GM23338 (cell line): ENCODE data around the gene PTPRO. TPM values are rescaled to one million over a fixed set of nuclear protein-coding genes. Genes with fewer than 3 reads are reported as not detected.

Experiments
- EZH2 ChIP-seq: fragments of 200-600 bp; sonication (generic); IDR thresholded peaks from one replicate; pipeline ENCODE4 v1.8.0; 2017; ENCODE audit warnings: antibody characterized with exemption, mild to moderate bottlenecking, low read depth; ENCODE audit not compliant: unreplicated experiment
- polyA plus RNA-seq: library from polyadenylated mRNA; unstranded; fragments of >200 nt; fragmentation: Nextera tagmentation; extraction: Ambion mirVana; gene quantifications from 2 replicates; pipeline ENCODE4 v1.2.1, GENCODE V29; 2016
- total RNA-seq: library from RNA; depleted of rRNA; stranded (reverse); fragments of >200 nt; shearing (Covaris generic); gene quantifications from 2 replicates; pipeline ENCODE4 v1.2.3, GENCODE V29; 2014
- TF ChIP-seq, protein P1 (sequence below): fragments of 250-450 bp; sonication (Bioruptor Pico); IDR thresholded peaks from 2 replicates; pipeline ENCODE4 v1.5.0; 2020; ENCODE audit warnings: mild to moderate bottlenecking, moderate library complexity
- TF ChIP-seq, protein P2 (sequence below): IDR thresholded peaks from one replicate; pipeline ENCODE4 v1.6.1; 2018; ENCODE audit warnings: antibody characterized with exemption; ENCODE audit not compliant: unreplicated experiment
- TF ChIP-seq, protein P3 (sequence below), 2 experiments: fragments of 200-600 bp in 1 of 2; sonication (generic) in 1 of 2; conservative IDR thresholded peaks; 2 replicates each; pipeline versions ENCODE4 v1.5.1 to v1.6.1; 2016 to 2017; ENCODE audit warnings: antibody characterized with exemption in 2 of 2, low read depth in 2 of 2, mild to moderate bottlenecking in 2 of 2, moderate library complexity in 1 of 2

The PTPRO gene
- total and polyA plus RNA-seq, 2 experiments from 2014 or later: 1.4 to 1.5 TPM

DNA sequence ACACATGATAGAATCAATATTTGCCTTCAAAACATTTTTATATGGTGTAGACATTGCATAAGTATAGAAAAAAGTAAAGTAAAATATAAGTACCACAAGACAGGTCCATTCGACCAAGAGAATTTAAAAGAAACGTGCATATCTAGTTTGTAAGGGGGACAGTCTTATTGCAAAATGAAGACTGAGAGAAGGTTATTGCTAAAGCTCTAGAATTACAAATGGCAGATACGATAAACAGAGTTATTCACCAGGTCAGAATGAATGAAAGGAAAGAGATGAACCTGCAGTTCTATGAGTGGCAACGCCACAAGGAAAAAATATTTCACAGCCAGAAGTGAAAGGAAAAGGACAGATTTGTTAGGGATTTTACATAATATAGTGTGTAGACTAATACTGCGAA is 224.8 kb downstream of the PTPRO start (continued):
- TF ChIP-seq, protein P1, sequence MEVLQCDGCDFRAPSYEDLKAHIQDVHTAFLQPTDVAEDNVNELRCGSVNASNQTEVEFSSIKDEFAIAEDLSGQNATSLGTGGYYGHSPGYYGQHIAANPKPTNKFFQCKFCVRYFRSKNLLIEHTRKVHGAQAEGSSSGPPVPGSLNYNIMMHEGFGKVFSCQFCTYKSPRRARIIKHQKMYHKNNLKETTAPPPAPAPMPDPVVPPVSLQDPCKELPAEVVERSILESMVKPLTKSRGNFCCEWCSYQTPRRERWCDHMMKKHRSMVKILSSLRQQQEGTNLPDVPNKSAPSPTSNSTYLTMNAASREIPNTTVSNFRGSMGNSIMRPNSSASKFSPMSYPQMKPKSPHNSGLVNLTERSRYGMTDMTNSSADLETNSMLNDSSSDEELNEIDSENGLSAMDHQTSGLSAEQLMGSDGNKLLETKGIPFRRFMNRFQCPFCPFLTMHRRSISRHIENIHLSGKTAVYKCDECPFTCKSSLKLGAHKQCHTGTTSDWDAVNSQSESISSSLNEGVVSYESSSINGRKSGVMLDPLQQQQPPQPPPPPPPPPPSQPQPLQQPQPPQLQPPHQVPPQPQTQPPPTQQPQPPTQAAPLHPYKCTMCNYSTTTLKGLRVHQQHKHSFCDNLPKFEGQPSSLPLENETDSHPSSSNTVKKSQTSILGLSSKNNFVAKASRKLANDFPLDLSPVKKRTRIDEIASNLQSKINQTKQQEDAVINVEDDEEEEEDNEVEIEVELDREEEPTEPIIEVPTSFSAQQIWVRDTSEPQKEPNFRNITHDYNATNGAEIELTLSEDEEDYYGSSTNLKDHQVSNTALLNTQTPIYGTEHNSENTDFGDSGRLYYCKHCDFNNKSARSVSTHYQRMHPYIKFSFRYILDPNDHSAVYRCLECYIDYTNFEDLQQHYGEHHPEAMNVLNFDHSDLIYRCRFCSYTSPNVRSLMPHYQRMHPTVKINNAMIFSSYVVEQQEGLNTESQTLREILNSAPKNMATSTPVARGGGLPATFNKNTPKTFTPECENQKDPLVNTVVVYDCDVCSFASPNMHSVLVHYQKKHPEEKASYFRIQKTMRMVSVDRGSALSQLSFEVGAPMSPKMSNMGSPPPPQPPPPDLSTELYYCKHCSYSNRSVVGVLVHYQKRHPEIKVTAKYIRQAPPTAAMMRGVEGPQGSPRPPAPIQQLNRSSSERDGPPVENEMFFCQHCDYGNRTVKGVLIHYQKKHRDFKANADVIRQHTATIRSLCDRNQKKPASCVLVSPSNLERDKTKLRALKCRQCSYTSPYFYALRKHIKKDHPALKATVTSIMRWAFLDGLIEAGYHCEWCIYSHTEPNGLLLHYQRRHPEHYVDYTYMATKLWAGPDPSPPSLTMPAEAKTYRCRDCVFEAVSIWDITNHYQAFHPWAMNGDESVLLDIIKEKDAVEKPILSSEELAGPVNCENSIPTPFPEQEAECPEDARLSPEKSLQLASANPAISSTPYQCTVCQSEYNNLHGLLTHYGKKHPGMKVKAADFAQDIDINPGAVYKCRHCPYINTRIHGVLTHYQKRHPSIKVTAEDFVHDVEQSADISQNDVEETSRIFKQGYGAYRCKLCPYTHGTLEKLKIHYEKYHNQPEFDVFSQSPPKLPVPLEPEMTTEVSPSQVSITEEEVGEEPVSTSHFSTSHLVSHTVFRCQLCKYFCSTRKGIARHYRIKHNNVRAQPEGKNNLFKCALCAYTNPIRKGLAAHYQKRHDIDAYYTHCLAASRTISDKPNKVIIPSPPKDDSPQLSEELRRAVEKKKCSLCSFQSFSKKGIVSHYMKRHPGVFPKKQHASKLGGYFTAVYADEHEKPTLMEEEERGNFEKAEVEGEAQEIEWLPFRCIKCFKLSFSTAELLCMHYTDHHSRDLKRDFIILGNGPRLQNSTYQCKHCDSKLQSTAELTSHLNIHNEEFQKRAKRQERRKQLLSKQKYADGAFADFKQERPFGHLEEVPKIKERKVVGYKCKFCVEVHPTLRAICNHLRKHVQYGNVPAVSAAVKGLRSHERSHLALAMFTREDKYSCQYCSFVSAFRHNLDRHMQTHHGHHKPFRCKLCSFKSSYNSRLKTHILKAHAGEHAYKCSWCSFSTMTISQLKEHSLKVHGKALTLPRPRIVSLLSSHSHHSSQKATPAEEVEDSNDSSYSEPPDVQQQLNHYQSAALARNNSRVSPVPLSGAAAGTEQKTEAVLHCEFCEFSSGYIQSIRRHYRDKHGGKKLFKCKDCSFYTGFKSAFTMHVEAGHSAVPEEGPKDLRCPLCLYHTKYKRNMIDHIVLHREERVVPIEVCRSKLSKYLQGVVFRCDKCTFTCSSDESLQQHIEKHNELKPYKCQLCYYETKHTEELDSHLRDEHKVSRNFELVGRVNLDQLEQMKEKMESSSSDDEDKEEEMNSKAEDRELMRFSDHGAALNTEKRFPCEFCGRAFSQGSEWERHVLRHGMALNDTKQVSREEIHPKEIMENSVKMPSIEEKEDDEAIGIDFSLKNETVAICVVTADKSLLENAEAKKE (CRISPR knock-in tag): no peak
- TF ChIP-seq, protein P2, sequence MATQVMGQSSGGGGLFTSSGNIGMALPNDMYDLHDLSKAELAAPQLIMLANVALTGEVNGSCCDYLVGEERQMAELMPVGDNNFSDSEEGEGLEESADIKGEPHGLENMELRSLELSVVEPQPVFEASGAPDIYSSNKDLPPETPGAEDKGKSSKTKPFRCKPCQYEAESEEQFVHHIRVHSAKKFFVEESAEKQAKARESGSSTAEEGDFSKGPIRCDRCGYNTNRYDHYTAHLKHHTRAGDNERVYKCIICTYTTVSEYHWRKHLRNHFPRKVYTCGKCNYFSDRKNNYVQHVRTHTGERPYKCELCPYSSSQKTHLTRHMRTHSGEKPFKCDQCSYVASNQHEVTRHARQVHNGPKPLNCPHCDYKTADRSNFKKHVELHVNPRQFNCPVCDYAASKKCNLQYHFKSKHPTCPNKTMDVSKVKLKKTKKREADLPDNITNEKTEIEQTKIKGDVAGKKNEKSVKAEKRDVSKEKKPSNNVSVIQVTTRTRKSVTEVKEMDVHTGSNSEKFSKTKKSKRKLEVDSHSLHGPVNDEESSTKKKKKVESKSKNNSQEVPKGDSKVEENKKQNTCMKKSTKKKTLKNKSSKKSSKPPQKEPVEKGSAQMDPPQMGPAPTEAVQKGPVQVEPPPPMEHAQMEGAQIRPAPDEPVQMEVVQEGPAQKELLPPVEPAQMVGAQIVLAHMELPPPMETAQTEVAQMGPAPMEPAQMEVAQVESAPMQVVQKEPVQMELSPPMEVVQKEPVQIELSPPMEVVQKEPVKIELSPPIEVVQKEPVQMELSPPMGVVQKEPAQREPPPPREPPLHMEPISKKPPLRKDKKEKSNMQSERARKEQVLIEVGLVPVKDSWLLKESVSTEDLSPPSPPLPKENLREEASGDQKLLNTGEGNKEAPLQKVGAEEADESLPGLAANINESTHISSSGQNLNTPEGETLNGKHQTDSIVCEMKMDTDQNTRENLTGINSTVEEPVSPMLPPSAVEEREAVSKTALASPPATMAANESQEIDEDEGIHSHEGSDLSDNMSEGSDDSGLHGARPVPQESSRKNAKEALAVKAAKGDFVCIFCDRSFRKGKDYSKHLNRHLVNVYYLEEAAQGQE: no peak
- no peak for TF ChIP-seq EZH2
- TF ChIP-seq, protein P3, sequence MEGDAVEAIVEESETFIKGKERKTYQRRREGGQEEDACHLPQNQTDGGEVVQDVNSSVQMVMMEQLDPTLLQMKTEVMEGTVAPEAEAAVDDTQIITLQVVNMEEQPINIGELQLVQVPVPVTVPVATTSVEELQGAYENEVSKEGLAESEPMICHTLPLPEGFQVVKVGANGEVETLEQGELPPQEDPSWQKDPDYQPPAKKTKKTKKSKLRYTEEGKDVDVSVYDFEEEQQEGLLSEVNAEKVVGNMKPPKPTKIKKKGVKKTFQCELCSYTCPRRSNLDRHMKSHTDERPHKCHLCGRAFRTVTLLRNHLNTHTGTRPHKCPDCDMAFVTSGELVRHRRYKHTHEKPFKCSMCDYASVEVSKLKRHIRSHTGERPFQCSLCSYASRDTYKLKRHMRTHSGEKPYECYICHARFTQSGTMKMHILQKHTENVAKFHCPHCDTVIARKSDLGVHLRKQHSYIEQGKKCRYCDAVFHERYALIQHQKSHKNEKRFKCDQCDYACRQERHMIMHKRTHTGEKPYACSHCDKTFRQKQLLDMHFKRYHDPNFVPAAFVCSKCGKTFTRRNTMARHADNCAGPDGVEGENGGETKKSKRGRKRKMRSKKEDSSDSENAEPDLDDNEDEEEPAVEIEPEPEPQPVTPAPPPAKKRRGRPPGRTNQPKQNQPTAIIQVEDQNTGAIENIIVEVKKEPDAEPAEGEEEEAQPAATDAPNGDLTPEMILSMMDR (conservative IDR thresholded peaks at IDR 0.05; ENCODE audit: low read depth in 2 of 2): no peak
